Skeletal muscle tissue (tissue), 4 donors: ENCODE measurements around the gene USP3. TPM values are rescaled to one million over a fixed set of nuclear protein-coding genes. Genes with fewer than 3 reads are reported as not detected.

Experiments
- H3K27ac ChIP-seq: one replicate; pipeline ENCODE4 v1.7.0; 2013; ENCODE audit warnings: mild to moderate bottlenecking, low read depth, low read length, inconsistent platforms
- H3K27me3 ChIP-seq, 3 donors: one replicate each; pipeline ENCODE4 v1.7.0; 2013; ENCODE audit warnings: low read length in 3 of 3; ENCODE audit not compliant: control insufficient read depth in 3 of 3, insufficient read depth in 3 of 3
- H3K36me3 ChIP-seq, 3 donors: one replicate each; pipeline ENCODE4 v1.7.0; 2013; ENCODE audit warnings: low read length in 3 of 3; ENCODE audit not compliant: control insufficient read depth in 3 of 3, insufficient read depth in 3 of 3
- H3K4me1 ChIP-seq, 3 donors: one replicate each; pipeline ENCODE4 v1.7.0; 2013; ENCODE audit warnings: low read length in 3 of 3, mild to moderate bottlenecking in 3 of 3; ENCODE audit not compliant: control insufficient read depth in 3 of 3, insufficient read depth in 3 of 3
- H3K4me3 ChIP-seq, 3 donors: one replicate each; pipeline ENCODE4 v1.7.0; 2013; ENCODE audit warnings: low read length in 3 of 3
- H3K9ac ChIP-seq, 3 donors: one replicate each; pipeline ENCODE4 v1.7.0; 2013; ENCODE audit warnings: low read length in 3 of 3, mild to moderate bottlenecking in 3 of 3, moderate library complexity in 2 of 3, low read depth in 1 of 3
- H3K9me3 ChIP-seq, 3 donors: one replicate each; pipeline ENCODE4 v1.7.0; 2013; ENCODE audit warnings: low read length in 3 of 3; ENCODE audit not compliant: control insufficient read depth in 3 of 3
- total RNA-seq: library from RNA; depleted of rRNA; stranded (reverse); fragments of >200 nt; gene quantifications from one replicate; pipeline ENCODE4 v1.2.3, GENCODE V29; 2014
- donor health status: Osteomylitis.

Gene USP3
- total RNA-seq, 1 donor from 2014 or later, result 33.4 TPM

GRCh38 chr15:63602595-63602994 lies 98.2 kb downstream of the USP3 start:
- no peak overlapping the region for H3K4me3 ChIP-seq
- peaks cover 34 to 41% (median 34%) of the 10 kb centered on the region in 3 donors for H3K4me1 ChIP-seq
- H3K36me3 ChIP-seq, result peaks cover 11 to 18% (median 15%) of the 10 kb centered on the region in 3 donors
- no peak overlapping the region for H3K9ac ChIP-seq
- no peaks in the 10 kb centered on the region for H3K9me3 ChIP-seq
- H3K27me3 ChIP-seq, result no peaks in the 10 kb centered on the region
- H3K27ac ChIP-seq, result no peak overlapping the region

- peaks cover 25 to 31% (median 25%) of the 10 kb centered on the region in 3 donors for H3K4me1 ChIP-seq
- no peak overlapping the region for H3K4me3 ChIP-seq
- H3K9me3 ChIP-seq, result no peaks in the 10 kb centered on the region
- H3K9ac ChIP-seq, result peak overlapping the region in 1 of 3 donors; percentile 40
- no peaks in the 10 kb centered on the region for H3K27me3 ChIP-seq
- H3K36me3 ChIP-seq, result peaks cover 20 to 26% (median 24%) of the 10 kb centered on the region in 3 donors
- H3K27ac ChIP-seq, result no peak overlapping the region
These were observed 99.1 kb downstream of the USP3 start for GRCh38 chr15:63603516-63603915.

- Histone ChIP-seq H3K27me3 (no peaks in the 10 kb centered on the region), H3K4me3 (no peak overlapping the region), H3K9ac (no peak overlapping the region), H3K4me1 (peaks cover 17 to 24% (median 17%) of the 10 kb centered on the region in 3 donors), H3K9me3 (no peaks in the 10 kb centered on the region), H3K36me3 (peaks cover 28 to 31% (median 31%) of the 10 kb centered on the region in 3 donors), H3K27ac (no peak overlapping the region)
These were observed 99.9 kb downstream of the USP3 start for GRCh38 chr15:63604281-63604680.

GRCh38 chr15:63605036-63605435 lies 100.6 kb downstream of the USP3 start:
- Histone ChIP-seq H3K4me3 (no peak overlapping the region), H3K27ac (no peak overlapping the region), H3K9me3 (no peaks in the 10 kb centered on the region), H3K4me1 (peaks cover 10 to 16% (median 11%) of the 10 kb centered on the region in 3 donors), H3K9ac (no peak overlapping the region), H3K27me3 (no peaks in the 10 kb centered on the region), H3K36me3 (peaks cover 31 to 36% (median 34%) of the 10 kb centered on the region in 3 donors)

- Histone ChIP-seq H3K27ac (no peak overlapping the region), H3K4me1 (peaks cover 12 to 19% (median 16%) of the 10 kb centered on the region in 3 donors), H3K9ac (peak overlapping the region in 2 of 3 donors; percentile 16 to 21), H3K4me3 (no peak overlapping the region), H3K9me3 (no peaks in the 10 kb centered on the region), H3K36me3 (peaks cover 31 to 36% (median 34%) of the 10 kb centered on the region in 3 donors), H3K27me3 (no peaks in the 10 kb centered on the region)
These were observed 101.4 kb downstream of the USP3 start for GRCh38 chr15:63605816-63606215.

GRCh38 chr15:63606308-63606707 lies 101.9 kb downstream of the USP3 start:
- no peaks in the 10 kb centered on the region for H3K9me3 ChIP-seq
- no peak overlapping the region for H3K27ac ChIP-seq
- peaks cover 33 to 36% (median 34%) of the 10 kb centered on the region in 3 donors for H3K36me3 ChIP-seq
- peak overlapping the region in 1 of 3 donors; percentile 21 for H3K9ac ChIP-seq
- no peaks in the 10 kb centered on the region for H3K27me3 ChIP-seq
- peaks cover 17 to 19% (median 17%) of the 10 kb centered on the region in 3 donors for H3K4me1 ChIP-seq
- no peak overlapping the region for H3K4me3 ChIP-seq

- Histone ChIP-seq H3K4me3 (no peak overlapping the region), H3K27me3 (no peaks in the 10 kb centered on the region), H3K36me3 (peaks cover 47 to 55% (median 48%) of the 10 kb centered on the region in 3 donors), H3K9me3 (no peaks in the 10 kb centered on the region), H3K27ac (no peak overlapping the region), H3K9ac (no peak overlapping the region), H3K4me1 (peaks cover 10 to 21% (median 15%) of the 10 kb centered on the region in 3 donors)
These were observed 104.6 kb downstream of the USP3 start for GRCh38 chr15:63608989-63609388.

- Histone ChIP-seq H3K4me1 (peaks cover 10 to 21% (median 15%) of the 10 kb centered on the region in 3 donors), H3K36me3 (peaks cover 48 to 57% (median 52%) of the 10 kb centered on the region in 3 donors), H3K9me3 (no peaks in the 10 kb centered on the region), H3K4me3 (no peak overlapping the region), H3K9ac (no peak overlapping the region), H3K27me3 (no peaks in the 10 kb centered on the region), H3K27ac (no peak overlapping the region)
These were observed 105.1 kb downstream of the USP3 start for GRCh38 chr15:63609448-63609847.

- Histone ChIP-seq H3K36me3 (peaks cover 53 to 64% (median 61%) of the 10 kb centered on the region in 3 donors), H3K27me3 (no peaks in the 10 kb centered on the region), H3K9me3 (no peaks in the 10 kb centered on the region), H3K9ac (peak overlapping the region in 2 of 3 donors; percentile 57 to 69), H3K4me3 (peak overlapping the region in 1 of 3 donors; percentile 16), H3K4me1 (peaks cover 10 to 21% (median 15%) of the 10 kb centered on the region in 3 donors), H3K27ac (peak overlapping the region; percentile 58)
These were observed 105.9 kb downstream of the USP3 start for GRCh38 chr15:63610209-63610841.

- Histone ChIP-seq H3K9me3 (no peaks in the 10 kb centered on the region), H3K9ac (peak overlapping the region in 1 of 3 donors; percentile 57), H3K4me1 (peaks cover 10 to 19% (median 15%) of the 10 kb centered on the region in 3 donors), H3K27me3 (no peaks in the 10 kb centered on the region), H3K36me3 (peaks cover 48 to 68% (median 62%) of the 10 kb centered on the region in 3 donors), H3K4me3 (no peak overlapping the region), H3K27ac (peak overlapping the region; percentile 58)
These were observed 106.8 kb downstream of the USP3 start for GRCh38 chr15:63611177-63611576.
